ENCODE results near the gene UBE2L5.
A peak's percentile ranks its signal among the peaks of the same experiment; 100 is the strongest.

Gene UBE2L5

GRCh38 chr13:30381049-30381448 lies 41.2 kb upstream of the UBE2L5 start:
- no peak overlapping the region for H3K4me3 ChIP-seq (ENCODE audit: low read depth, low read length)
- no peak for DNase-seq (ENCODE audit: low read depth, low spot score)
- in situ Hi-C loops (cut with HindIII; ENCODE audit: low sequenced_read_pairs), result no loop called here
- TF ChIP-seq, protein P1, sequence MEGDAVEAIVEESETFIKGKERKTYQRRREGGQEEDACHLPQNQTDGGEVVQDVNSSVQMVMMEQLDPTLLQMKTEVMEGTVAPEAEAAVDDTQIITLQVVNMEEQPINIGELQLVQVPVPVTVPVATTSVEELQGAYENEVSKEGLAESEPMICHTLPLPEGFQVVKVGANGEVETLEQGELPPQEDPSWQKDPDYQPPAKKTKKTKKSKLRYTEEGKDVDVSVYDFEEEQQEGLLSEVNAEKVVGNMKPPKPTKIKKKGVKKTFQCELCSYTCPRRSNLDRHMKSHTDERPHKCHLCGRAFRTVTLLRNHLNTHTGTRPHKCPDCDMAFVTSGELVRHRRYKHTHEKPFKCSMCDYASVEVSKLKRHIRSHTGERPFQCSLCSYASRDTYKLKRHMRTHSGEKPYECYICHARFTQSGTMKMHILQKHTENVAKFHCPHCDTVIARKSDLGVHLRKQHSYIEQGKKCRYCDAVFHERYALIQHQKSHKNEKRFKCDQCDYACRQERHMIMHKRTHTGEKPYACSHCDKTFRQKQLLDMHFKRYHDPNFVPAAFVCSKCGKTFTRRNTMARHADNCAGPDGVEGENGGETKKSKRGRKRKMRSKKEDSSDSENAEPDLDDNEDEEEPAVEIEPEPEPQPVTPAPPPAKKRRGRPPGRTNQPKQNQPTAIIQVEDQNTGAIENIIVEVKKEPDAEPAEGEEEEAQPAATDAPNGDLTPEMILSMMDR (IDR thresholded peaks at IDR 0.05; ENCODE audit: low read depth, low read length), result no peak

DNA sequence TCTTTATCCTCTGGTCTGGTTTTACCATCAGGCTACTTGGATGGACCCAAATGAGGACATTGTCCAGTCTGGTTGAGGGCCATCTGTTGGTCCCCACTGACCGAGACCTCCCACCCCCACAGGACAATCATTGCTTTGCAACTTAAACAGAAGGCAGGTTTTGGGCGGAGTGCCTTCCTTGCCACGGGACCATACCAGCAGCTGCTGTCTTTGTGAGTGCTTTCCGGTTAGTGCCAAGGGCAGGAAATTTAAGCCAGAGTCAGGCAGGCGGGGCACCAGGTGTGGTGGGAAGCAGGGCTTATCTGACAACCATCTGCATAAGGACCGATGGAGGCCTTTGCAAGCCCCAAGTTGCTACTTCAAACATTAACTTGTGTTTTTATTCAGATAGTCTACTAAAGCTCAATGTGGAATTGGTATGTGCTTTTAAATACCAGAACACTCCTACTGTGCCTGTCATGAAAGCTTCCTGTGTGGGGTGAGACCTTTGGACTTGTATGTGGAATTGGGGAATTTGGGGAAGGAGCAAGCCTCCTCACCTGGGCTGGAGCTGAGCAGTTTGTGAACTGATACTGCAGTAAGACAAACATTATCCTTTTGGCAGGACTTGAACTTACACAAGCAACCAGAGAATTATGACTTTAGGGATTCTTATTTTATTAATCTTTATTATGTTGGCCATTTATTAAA lies 39.3 kb upstream of the UBE2L5 start:
- in situ Hi-C loops (cut with HindIII; ENCODE audit: low sequenced_read_pairs), result no loop called here
- DNase-seq (ENCODE audit: low read depth, low spot score), result no peak
- no peak overlapping the region for H3K4me3 ChIP-seq (ENCODE audit: low read depth, low read length)
- TF ChIP-seq, protein P1 (IDR thresholded peaks at IDR 0.05; ENCODE audit: low read depth, low read length), result no peak

- in situ Hi-C loops (cut with HindIII; ENCODE audit: low sequenced_read_pairs), result no loop called here
- no peak for DNase-seq (ENCODE audit: low read depth, low spot score)
- TF ChIP-seq, protein P1 (IDR thresholded peaks at IDR 0.05; ENCODE audit: low read depth, low read length), result no peak
- H3K4me3 ChIP-seq (ENCODE audit: low read depth, low read length), result no peak overlapping the region
Observed at GRCh38 chr13:30388406-30389283, 33.6 kb upstream of the UBE2L5 start.

- TF ChIP-seq, protein P1 (IDR thresholded peaks at IDR 0.05; ENCODE audit: low read depth, low read length), result no peak
- in situ Hi-C loops (cut with HindIII; ENCODE audit: low sequenced_read_pairs), result no loop called here
- no peak overlapping the region for H3K4me3 ChIP-seq (ENCODE audit: low read depth, low read length)
- no peak for DNase-seq (ENCODE audit: low read depth, low spot score)
Observed at GRCh38 chr13:30391956-30392680, 30.2 kb upstream of the UBE2L5 start.

- no peak overlapping the region for H3K4me3 ChIP-seq (ENCODE audit: low read depth, low read length)
- DNase-seq (ENCODE audit: low read depth, low spot score), result no peak
- TF ChIP-seq, protein P1 (IDR thresholded peaks at IDR 0.05; ENCODE audit: low read depth, low read length), result no peak
- in situ Hi-C loops (cut with HindIII; ENCODE audit: low sequenced_read_pairs), result no loop called here
Observed at GRCh38 chr13:30392681-30393045, 29.6 kb upstream of the UBE2L5 start.

GRCh38 chr13:30394751-30395191 lies 27.5 kb upstream of the UBE2L5 start:
- TF ChIP-seq, protein P1 (IDR thresholded peaks at IDR 0.05; ENCODE audit: low read depth, low read length), result no peak
- H3K4me3 ChIP-seq (ENCODE audit: low read depth, low read length), result peak overlapping the region; percentile 56
- peak; percentile 48 for DNase-seq (ENCODE audit: low read depth, low spot score)
- in situ Hi-C loops (cut with HindIII; ENCODE audit: low sequenced_read_pairs), result no loop called here
